K562 (cell line): ENCODE results near the gene SMIM35. TPM values are rescaled to one million over a fixed set of nuclear protein-coding genes. Genes with fewer than 3 reads are reported as not detected.

ENCODE experiments used
- ARID1B ChIP-seq: fragments of 450-650 bp; IDR thresholded peaks from 2 replicates; pipeline ENCODE4 v1.6.1; 2016; ENCODE audit warnings: antibody characterized with exemption, mild to moderate bottlenecking, inconsistent platforms
- CBFA2T2 ChIP-seq: fragments of 450-650 bp; conservative IDR thresholded peaks from 2 replicates; pipeline ENCODE4 v1.6.1; 2017; ENCODE audit warnings: mild to moderate bottlenecking
- CBFA2T3 ChIP-seq: fragments of 450-650 bp; IDR thresholded peaks from 2 replicates; pipeline ENCODE4 v1.6.1; 2017
- DPF2 ChIP-seq: fragments of 450-650 bp; IDR thresholded peaks from 2 replicates; pipeline ENCODE4 v1.6.1; 2016
- KDM1A ChIP-seq, 2 experiments: fragments of 450-650 bp; IDR thresholded peaks; 2 replicates each; pipeline ENCODE4 v1.6.1; 2016; ENCODE audit warnings: mild to moderate bottlenecking in 2 of 2
- L3MBTL2 ChIP-seq: fragments of 450-650 bp; IDR thresholded peaks from 2 replicates; pipeline ENCODE4 v1.6.1; 2016; ENCODE audit warnings: mild to moderate bottlenecking, moderate library complexity
- MGA ChIP-seq: fragments of 450-650 bp; IDR thresholded peaks from 2 replicates; pipeline ENCODE4 v1.6.1; 2016; ENCODE audit warnings: mild to moderate bottlenecking, moderate library complexity
- MTA3 ChIP-seq: fragments of 450-650 bp; formaldehyde crosslinking; IDR thresholded peaks from 2 replicates; pipeline ENCODE4 v1.6.1; 2017; ENCODE audit warnings: mild to moderate bottlenecking, borderline replicate concordance
- NCOA1 ChIP-seq: fragments of 450-650 bp; IDR thresholded peaks from 2 replicates; pipeline ENCODE4 v1.6.1; 2016; ENCODE audit warnings: low read depth
- RCOR1 ChIP-seq, 2 experiments: IDR thresholded peaks; 2 replicates each; pipeline ENCODE4 v1.6.1; 2012; ENCODE audit warnings: low read depth in 2 of 2, low read length in 2 of 2, borderline replicate concordance in 1 of 2, improper control_type of control experiment in 1 of 2
- SOX6 ChIP-seq: fragments of 450-650 bp; IDR thresholded peaks from 2 replicates; pipeline ENCODE4 v1.6.1; 2014; ENCODE audit warnings: mild to moderate bottlenecking
- SREBF1 ChIP-seq: fragments of 150-350 bp; IDR thresholded peaks from 2 replicates; pipeline ENCODE4 v1.6.1; 2014; ENCODE audit warnings: antibody characterized with exemption, low read depth, low read length, borderline replicate concordance
- TCF3 ChIP-seq: sonication (generic); formaldehyde crosslinking; IDR thresholded peaks from 2 replicates; pipeline ENCODE4 v1.4.0; 2020; ENCODE audit warnings: mild to moderate bottlenecking, missing genetic modification reagents
- ZNF133 ChIP-seq: fragments of 250-450 bp; sonication (Bioruptor Pico); IDR thresholded peaks from 2 replicates; pipeline ENCODE4 v1.4.0; 2020; ENCODE audit warnings: mild to moderate bottlenecking
- ZNF592 ChIP-seq: fragments of 450-650 bp; IDR thresholded peaks from 2 replicates; pipeline ENCODE4 v1.6.1; 2017; ENCODE audit warnings: antibody characterized with exemption, mild to moderate bottlenecking
- polyA plus RNA-seq, 8 experiments: library from polyadenylated mRNA; depleted of rRNA in 4 of 8; stranded (reverse) in 5 of 8; unstranded in 3 of 8; fragments of >200 nt; fragmentation: Nextera tagmentation in 2 of 8; fragmentation: Illumina TruSeq in 1 of 8; extraction: Ambion mirVana in 2 of 8; extraction: Trizol in 1 of 8; gene quantifications; 2 replicates each; pipeline versions ENCODE4 v1.2.1 to v1.2.3, GENCODE V29; 2011 to 2014; ENCODE audit warnings: inconsistent platforms in 1 of 8, missing spikeins in 1 of 8
- total RNA-seq, 7 experiments: library from RNA; depleted of rRNA in 6 of 7; stranded (reverse); fragments of >200 nt in 6 of 7; fragmentation: Illumina TruSeq in 2 of 7; extraction: Trizol in 2 of 7; gene quantifications; 2 replicates each; pipeline versions ENCODE4 v1.2.1 to v1.2.3, GENCODE V29; 2011 to 2021; ENCODE audit warnings: low replicate concordance in 1 of 7

SMIM35 gene
- total and polyA plus RNA-seq, 9 of the 15 experiments (the other 6 are each of a cell fraction or from before 2014, with no cell fraction given): 0.03 TPM; not detected in 7

- TF ChIP-seq MGA (0 out of 2 replicates have a peak, but pooled peaks have one; percentile 15), KDM1A (IDR thresholded peaks at IDR 0.05) (0 out of 4 replicates have a peak, but pooled peaks of 1 of the 2 experiments have one; percentile 17), ZNF133 (CRISPR knock-in tag) (no peak), SREBF1 (no peak), NCOA1 (peak; percentile 28; the same call in 1 of the 2 replicates), L3MBTL2 (0 out of 2 replicates have a peak, but pooled peaks have one; percentile 27), CBFA2T3 (peak; percentile 78), CBFA2T2 (peak; percentile 53), ZNF592 (peak; percentile 52), DPF2 (peak; percentile 47; the same call in 1 of the 2 replicates), RCOR1 (IDR thresholded peaks at IDR 0.05; ENCODE audit: borderline replicate concordance in 1 of 2, low read depth in 2 of 2, low read length in 2 of 2) (peak in 1 of 2 experiments; percentile 61; a peak in 2 of 4 replicates), TCF3 (CRISPR knock-in tag) (peak; percentile 57; the same call in 1 of the 2 replicates), ARID1B (peak; percentile 54), SOX6 (peak; percentile 54; the same call in 1 of the 2 replicates), MTA3 (0 out of 2 replicates have a peak, but pooled peaks have one; percentile 30)
Measured at GRCh38 chr11:117976445-117976844, 110.3 kb downstream of the SMIM35 start (continued).
